ENCODE measurements around the gene LBHD1.
"Not testable (repeated sequence)": the region's sequence is repeated elsewhere in the genome, so short reads cannot be mapped to it uniquely, and the experiment has no call there.

LBHD1 gene

DNA sequence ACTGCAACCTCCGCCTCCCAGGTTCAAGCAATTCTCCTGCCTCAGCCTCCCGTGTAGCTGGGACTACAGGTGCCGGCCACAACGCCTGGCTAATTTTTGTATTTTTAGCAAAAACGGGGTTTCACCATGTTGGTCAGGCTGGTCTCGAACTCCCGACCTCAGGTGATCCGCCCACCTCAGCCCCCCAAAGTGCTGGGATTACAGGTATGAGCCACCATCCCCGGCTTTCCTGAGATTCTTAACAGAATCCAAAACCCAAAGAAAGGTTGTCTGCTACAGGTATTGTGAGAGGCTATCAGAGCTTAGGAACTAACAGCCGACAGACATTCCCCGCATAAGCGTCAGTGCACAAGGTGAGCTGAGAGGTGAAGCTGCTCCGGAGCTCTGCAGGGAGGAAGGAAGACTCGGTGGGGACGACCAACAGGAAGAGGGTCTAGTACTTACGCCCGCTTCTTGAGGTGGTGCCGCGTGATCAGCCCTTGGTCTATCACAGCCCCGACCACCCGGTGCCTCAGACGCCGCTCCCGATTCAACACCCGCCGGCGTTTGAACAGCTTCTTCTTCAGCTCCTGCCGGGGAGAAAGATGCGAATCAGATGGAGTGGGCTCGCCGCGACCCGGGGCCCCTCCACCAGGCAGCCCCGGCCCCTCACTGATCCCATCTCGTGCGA, 7.5 kb downstream of the LBHD1 start:
- no peak for DNase-seq (ENCODE audit: low read depth)

DNA sequence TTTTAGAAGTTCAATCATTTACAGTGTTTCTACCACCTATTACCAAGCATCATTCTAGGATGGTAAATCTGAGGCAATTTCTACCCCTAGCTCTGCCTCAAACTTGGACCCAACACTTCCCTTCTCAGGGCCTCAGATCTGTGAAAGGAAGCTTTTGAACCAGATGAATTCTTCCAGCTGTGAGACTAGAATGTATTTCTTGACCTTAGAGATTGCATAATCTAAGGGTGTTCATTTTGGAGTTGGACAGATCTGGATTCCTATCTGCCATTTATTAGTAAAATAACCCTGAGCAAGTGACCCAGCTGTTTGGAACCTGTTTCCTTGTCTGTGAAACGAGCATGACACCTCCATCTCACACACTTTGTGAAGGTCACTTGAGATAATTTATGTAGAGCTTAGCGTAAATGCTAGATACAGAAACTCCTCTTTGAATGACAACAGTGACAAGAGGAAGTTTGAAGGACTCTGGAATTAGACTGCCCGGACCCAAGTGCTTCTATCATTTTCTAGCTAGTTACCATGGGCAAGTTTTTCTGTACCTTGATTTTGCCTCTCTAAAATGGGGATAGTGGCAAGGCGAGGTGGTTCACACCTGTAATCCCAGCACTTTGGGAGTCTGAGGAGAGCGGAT, 15.2 kb downstream of the LBHD1 start:
- no peak for DNase-seq (ENCODE audit: low read depth)

DNA sequence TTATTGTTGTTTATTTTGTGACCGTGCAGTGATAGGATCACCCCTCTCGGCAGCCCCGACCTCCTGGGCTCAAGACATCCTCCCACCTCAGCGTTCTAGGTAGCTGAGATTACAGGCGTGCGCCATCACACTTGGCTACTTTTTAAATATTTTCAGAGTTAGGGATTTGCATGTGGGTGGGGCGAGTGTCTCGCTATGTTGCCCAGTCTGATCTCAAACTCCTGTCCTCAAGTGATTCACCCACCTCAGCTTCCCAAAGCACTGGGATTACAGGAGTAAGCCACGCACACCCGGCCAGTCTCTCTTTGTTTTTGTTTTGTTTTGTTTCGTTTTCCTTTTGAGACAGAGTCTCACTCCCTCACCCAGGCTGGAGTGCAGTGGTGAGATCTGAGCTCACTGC, 17.8 kb downstream of the LBHD1 start:
- no peak for DNase-seq (ENCODE audit: low read depth)

DNA sequence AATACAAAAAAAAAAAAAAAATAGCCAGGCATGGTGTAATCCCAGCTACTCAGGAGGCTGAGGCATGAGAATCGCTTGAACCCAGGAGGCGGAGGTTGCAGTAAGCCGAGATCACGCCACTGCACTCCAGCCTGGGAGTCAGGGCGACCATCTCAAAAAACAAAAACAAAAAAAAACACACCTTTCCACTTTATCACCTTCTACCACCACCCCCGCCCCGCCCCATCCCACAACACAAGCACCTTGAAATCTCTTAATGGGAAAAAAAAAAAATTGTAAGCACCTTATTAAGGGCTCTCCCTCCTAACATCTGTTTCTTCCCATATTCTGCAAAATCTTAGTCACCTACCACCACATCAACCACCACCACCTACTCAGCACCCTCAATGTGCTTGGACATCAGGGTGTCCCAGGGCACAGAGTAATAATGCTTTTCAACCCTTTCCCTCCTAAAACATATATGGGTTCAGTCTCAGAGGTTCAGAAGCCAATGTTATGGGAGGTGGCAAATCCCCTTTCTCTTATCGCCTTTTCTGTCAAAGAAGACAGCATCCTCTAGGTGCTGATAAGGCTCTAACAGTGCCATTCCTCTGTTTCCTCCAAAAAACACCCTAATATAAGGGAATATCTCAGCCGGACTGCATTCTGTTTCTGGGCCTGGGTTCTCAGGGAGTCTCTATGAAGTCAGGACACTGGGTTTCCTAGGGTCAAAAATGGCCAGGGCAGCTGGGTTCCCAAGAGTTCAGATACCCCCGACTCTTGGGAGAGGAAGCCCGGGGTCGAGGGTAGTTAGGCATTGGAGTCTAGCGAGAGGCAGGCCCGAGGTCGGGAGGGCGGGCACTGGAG, 19.7 kb downstream of the LBHD1 start:
- no peak for DNase-seq (ENCODE audit: low read depth)

DNA sequence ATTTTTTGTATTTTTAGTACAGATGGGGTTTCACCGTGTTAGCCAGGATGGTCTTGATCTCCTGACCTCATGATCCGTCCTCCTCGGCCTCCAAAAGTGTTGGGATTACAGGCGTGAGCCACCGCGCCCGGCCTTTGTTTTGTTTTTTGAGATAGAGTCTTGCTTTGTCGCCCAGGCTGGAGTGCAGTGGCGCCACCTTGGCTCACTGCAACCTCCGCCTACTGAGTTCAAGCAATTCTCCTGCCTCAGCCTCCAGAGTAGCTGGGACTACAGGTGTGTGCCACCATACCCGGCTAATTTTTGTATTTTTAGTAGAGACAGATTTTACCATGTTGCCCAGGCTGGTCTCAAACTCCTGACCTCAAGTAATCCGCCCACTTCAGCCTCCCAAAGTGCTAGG, 21.8 kb downstream of the LBHD1 start:
- DNase-seq (ENCODE audit: low read depth) = not testable (repeated sequence)

DNA sequence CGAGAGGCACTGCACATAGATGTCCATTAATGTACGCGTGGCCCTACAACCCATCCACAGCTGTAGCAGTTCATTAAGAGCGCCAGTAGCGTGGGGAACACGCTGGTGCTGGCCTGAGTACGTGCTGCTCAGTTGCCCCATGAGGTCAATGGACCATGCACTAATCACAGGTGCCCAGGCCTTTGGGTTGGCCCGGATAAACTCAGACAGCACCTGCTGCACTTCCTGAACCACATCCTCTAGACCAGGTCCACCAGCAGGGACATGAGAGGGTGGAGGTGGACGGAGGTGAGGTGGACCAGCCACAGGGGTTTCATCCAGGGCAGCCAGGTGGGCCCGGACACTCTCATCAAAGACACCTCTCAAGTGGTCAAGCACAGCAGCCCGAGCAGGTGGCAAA, 22.6 kb downstream of the LBHD1 start:
- DNase-seq (ENCODE audit: low read depth) = no peak

DNA sequence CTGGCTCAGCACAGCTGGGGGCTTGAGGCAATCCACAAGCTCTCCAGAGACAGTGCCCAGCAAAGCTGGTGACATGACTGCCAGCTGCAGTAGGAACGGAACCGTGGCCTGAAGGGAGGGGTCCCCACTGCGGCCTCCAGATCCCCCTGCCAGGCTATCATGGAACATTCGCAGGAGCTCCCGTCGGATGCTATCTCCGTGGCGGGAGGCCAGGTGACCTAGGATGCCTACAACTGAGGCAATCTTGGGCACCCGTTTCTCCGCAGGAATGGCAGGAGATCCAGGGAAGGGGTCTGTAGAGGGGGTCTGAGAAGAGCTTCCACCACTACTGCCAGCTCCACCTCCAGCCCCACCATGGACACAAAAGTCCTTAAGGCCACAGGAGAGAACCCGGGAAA, 23.1 kb downstream of the LBHD1 start:
- DNase-seq (ENCODE audit: low read depth) = no peak

DNA sequence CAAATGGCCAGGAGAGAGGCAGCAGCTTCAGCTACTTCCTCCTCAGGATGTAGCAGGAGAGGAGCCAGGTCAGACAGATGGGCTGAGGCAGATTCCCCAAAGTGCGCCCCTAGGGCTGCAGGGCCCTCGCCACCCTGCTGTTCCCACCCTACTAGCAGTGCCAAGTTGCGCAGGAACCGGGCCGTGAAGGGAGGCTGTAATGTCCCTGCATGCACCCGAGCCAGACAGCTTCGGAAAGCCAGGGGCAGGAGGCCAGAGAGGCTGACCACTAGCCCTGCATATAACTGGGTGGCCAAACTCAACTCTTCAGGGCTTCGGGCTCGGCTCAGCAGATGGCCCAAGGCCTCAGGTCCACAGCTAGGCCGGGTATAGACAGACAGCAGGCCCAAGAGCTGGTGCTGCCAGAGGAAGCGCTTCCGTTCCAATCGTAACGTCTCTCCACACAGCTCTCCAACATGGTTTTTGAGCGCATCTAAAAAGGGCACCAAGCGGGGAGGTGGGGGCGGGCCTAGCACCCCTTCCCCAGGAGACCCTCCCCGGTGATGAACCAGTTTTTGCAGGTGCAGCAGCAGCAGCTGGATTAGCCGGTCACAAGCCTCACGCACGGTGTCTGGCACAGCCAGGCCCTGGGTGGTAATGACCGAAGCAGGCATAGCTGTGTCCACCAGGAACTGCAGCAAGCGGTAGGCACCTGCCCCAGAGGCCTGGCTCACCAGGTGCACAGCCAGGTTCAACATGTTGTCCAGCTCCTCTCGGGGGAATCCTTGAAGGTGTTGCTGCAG, 23.7 kb downstream of the LBHD1 start:
- no peak for DNase-seq (ENCODE audit: low read depth)

DNA sequence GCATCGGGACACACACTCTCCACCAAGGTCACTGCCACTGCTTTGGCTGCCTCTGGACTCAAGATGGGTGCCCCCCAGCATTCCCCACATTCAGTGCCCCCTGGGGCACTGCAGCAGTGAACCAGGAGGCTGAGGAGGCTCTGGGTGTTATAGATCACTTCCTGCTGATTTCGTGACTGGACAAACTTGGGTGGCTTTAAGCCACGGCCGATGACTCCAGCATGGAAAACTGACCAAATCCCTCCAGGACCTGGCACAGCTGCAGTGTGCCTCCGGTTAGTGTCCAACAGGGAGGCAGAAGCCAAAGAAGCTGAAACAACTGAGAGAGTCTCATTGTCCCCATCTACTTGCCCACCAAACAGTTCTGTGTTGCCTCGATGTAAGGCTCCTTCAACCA, 24.5 kb downstream of the LBHD1 start:
- no peak for DNase-seq (ENCODE audit: low read depth)

DNA sequence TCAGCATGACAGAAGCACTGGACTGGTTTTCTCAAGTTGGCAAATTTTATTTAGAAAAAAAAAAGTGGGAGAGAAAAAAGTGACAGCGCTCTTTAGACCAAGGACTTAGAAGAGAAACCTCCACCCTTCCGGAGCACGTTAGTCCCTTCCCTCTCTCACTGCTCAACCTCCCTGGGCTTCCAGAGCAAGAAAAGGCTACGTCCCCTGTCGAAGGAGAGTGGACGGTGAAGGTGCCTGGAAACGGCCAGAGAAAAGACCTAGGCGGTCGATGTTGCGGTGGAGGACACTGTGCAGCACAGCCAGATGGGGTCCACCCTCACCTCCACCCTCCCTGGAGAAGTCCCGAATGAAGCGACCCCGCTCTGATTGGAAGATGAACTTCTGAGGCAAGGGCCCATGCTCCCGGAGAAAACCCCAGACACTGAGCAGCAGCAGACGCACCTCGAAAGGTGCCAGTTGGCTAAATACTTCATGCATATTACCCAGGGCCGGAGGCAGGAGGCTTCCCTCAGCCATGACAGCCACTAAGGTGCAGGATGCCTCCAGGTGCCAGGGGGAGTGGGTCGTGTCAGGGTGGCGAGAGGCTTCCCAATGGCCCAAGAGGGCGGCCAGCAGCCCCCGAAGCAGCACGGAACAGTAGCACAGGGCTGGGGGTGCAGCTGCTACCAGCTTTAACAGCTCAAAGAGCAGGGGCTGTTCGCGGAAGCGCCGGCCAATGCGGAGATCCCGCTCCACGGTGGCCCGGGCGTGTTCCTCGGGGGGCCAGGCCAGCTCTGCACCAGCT, 25.1 kb downstream of the LBHD1 start:
- no peak for DNase-seq (ENCODE audit: low read depth)

DNA sequence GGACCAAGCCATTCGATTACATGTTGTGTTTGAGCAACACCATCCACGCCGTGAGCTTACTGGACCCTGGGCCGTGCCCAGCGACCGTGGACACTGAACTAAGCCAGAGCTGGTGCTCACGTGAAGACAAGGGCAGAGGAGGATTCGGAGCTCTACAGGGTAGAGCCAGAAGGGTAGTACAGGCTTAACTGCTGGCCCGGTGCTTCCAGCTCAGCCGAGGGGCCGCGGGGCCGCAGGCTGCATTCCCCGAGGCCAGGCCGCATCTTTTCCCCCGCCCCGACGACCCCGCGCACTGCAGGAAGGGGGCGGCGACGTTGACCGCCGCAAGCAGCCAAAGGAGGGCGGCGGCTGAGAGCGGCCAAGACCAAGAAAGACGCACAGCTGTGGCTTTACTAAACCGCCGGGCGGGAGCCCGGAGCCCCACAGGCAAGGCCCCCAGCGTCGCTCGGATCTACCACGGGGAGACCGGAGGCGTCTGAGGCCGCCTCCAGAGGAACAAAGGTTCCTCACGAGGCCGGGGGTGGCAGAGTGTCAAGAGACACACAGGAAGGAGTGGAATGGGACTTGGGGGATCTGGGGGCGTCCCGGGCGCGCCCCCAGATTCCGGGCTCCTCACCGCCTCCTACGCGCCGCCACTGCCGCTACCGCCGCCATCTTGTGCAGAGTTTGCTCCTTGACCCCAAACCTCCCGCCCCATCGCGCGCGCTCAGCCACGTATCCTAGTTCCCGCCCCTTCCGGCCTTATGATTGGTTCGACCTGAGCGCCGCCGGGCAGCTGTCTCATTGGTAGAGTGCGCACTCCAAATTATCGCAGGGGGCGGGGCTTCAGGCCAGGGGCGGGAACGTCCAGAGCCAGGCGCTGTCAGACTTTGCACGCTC, 25.9 kb downstream of the LBHD1 start, which contains the start of gene GANAB:
TSS of gene GANAB (minus strand) at position 668 of the 879 bp plus-strand sequence. CDS start at position 654, 14 bp downstream.
- peak; percentile 86 for DNase-seq (ENCODE audit: low read depth)

DNA sequence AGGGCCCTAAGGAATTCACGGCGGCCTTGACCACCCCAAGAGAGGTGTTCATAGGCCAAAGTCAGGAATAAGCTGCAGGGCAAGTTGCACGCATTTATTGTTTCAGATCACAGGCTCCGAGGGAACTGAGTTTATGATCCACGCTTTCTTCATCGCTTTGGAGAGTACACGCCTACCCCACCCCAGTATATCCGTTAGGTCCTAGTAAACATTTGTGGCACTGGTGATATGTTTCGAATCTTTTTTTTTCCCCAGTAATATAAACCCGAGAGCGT, 26.5 kb downstream of the LBHD1 start:
- DNase-seq (ENCODE audit: low read depth) = no peak

DNA sequence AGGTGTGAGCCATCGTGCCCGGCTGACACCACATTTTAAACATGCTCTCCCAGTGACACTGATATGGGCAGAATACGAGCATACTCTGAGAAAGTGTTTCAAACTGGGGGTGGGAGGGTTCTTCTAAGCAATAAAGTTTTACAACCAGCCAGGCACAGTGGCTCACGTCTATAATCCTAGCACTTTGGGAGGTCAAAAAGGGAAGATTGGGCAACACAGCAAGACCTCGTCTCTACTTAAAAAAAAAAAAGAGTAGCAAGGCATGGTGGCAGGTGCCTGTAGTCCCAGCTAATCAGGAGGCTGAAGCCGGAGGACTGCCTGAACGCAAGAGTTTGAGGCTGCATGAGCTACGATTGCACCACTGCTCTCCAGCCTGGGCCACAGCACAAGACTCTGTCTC, 27.8 kb downstream of the LBHD1 start:
- no peak for DNase-seq (ENCODE audit: low read depth)

DNA sequence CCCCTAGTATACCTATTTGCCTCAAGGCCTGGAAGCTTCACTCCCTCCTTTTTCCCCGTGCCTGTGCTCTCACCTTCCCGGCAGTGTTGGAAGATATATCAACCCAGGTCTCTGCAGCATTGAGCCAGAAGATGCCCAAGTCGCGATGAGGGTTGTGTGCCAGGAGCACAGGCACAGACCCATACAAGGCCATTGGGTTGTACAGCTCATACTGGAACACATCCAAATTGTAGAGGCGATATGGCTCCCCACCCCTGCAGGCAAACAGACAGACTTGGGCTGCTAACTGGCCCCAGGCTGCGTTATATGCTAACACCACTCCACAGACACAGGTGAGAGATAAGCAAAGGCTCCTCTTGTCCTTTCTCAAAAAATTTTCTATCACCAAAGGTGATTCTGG, 39.6 kb downstream of the LBHD1 start:
- DNase-seq (ENCODE audit: low read depth) = no peak

DNA sequence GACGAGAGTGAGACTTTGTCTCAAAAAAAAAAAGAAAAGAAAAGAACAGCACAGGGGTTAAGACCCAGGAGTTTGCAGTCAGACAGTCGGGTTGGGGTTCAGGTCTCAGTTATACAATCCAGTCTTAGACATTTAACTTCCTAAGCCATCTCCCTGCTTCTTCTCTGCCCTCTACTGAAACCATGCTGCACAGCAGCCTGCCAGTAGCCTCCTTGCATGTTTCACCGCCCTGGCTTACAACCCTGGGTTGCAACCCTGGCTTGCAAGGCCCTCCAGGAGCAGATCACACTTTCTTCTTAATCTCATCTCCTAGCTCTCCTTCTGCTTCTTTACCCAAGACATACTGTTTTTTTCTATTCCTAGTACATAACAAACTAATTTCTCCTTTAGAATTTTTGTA, 44.4 kb downstream of the LBHD1 start:
- DNase-seq (ENCODE audit: low read depth) = no peak

DNA sequence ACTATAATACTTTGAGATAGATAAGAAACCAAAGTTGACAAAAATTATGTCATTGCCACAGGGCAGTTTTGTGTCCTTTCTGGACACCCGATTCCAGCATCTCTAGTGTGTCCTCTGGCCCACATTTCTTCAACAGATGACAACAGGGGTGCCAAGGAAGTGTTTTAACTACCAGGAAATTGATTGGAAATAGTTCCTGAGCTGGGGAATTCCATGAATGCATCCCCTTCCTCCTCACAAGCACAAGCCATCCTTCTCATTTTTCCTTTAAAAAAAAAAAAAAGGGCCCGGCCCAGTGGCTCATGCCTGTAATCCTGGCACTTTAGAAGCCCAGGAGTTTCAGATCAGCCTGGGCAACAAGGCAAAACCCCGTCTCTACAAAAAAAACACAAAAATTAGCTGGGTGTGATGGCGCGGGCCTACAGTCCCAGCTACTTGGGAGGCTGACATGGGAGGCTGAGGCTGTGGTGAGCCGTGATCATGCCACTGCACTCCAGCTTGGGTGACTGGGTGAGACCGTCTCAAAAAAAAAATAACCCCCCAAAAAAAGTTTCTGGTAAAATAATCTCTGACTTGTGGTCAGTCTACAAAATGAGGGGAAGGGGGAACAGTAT, 49.5 kb downstream of the LBHD1 start:
- no peak for DNase-seq (ENCODE audit: low read depth)

DNA sequence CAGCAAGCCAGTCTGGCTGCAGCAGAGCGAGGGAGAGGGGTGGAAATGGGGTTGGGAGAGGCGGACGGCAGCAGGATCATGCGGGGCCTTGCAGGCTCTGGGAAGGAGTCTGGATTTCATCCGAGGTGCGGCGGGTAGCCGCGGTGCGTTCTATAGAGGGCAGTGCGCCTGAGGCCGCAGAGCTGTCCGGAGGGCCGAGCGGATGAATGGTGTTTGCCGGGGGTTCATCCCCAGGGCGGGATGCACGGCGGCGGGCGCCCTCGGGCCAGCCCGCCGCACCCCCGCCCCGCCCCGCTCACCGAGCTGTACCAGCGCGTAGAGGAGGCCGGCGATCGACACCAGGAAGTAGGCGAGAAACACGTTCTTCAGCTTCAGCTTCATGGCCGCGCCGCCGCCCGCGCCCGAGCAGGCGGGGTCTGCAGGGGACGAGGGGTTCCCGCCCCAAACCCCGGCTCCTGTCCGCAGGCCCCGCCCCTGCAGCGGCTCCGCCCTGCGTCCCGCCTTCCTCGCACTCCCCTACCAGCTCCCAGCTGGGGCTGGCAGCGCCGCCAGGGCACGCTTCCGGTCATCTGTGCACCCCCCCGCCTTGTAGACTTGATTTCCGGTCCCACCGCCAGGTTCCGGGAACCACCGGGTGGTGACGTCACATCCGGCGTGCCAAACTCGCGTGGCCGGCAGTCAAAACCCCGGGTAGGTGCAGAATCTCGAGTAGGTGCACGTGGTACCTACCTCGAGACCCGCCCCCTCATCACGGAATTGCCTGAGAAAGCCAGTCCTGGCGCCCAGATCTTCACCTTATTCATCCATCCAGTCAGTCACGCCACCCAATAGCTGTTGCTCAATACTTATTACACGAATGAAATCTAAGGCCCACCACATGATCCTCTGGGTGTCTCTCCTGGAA, 50.2 kb downstream of the LBHD1 start, which contains the start of gene B3GAT3:
TSS of gene B3GAT3 (minus strand) at position 420 of the 904 bp plus-strand sequence. CDS start at position 381, 39 bp downstream.
- peak; percentile 95 for DNase-seq (ENCODE audit: low read depth)

DNA sequence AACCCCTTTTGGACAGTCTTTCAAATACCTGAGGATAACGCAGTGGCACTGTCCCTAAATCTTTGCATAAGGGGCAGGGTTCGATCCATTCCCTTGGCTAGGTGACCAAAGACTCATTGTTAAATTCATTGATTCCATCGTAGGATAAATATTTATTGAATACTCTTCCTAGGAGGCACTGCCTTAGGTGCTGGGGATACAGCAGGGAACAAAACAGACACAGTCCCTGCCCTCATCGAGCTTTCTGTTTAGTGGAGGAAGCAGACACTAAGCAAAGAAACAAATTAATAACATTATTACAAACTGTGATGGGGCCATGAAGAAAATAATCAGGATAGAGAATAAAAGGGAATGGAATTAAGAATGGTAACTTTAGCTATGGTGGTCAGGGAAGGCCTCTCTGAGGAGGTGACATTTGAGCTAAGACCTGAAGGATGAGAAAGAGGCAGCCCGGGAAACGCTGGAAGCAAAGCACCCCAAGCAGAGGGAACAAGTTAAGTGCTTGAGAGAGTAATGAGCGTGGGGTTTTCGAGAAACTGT, 51.0 kb downstream of the LBHD1 start:
- no peak for DNase-seq (ENCODE audit: low read depth)

DNA sequence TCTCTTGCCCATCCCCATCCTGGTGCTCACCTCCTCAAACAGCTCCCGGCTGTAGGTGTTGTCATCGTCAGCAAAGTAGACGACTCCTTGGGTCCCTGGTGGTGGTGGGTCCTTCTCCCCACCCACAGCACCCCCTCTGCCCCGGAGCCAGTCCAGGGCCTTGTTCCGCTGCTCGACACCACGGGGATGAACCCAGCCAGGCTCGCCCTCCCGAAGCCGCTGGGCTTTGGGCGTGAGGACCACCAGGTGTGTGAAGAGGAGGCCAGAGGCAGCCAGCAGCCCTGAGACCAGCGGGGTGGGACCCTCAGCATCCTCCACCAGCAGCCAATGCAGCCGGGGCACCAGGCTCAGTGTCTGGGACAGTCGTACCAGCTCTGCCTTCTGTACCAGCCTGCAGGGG, 55.1 kb downstream of the LBHD1 start:
- DNase-seq (ENCODE audit: low read depth) = not testable (repeated sequence)
